Suprapubic skin (tissue), 3 donors: ENCODE data around the gene EPHA1.

Source experiments
- EP300 ChIP-seq: sonication (generic); formaldehyde crosslinking; IDR thresholded peaks from one replicate; pipeline ENCODE4 v1.6.1; 2017; ENCODE audit warnings: antibody characterized with exemption
- TF ChIP-seq, protein P1 (sequence below), 2 donors: fragments of 200-600 bp in 1 of 2; fragments of 450-650 bp in 1 of 2; sonication (generic) in 1 of 2; IDR thresholded peaks; one replicate each; pipeline ENCODE4 v1.5.1; 2016 to 2019; ENCODE audit warnings: antibody characterized with exemption in 2 of 2, mild to moderate bottlenecking in 1 of 2, moderate library complexity in 1 of 2

DNA sequence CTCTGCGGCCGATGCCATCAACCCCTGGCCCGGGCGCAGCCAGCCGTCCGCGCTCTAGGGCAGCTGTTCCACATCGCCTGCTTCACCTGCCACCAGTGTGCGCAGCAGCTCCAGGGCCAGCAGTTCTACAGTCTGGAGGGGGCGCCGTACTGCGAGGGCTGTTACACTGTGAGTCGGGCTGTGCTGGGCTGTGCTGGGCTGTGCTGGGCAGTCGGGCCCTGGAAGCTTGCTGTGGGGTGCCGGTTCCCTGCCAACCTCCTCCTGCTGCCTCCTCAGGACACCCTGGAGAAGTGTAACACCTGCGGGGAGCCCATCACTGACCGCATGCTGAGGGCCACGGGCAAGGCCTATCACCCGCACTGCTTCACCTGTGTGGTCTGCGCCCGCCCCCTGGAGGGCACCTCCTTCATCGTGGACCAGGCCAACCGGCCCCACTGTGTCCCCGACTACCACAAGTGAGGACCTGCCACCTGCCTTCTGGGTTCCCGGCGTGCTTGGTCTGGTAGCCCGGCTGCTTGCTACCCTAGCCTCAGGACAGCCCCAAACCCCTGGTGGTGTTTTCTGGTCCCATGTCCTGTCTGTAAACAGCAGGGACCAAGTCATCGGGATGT, 20.1 kb downstream of the EPHA1 start:
- TF ChIP-seq, protein P1, sequence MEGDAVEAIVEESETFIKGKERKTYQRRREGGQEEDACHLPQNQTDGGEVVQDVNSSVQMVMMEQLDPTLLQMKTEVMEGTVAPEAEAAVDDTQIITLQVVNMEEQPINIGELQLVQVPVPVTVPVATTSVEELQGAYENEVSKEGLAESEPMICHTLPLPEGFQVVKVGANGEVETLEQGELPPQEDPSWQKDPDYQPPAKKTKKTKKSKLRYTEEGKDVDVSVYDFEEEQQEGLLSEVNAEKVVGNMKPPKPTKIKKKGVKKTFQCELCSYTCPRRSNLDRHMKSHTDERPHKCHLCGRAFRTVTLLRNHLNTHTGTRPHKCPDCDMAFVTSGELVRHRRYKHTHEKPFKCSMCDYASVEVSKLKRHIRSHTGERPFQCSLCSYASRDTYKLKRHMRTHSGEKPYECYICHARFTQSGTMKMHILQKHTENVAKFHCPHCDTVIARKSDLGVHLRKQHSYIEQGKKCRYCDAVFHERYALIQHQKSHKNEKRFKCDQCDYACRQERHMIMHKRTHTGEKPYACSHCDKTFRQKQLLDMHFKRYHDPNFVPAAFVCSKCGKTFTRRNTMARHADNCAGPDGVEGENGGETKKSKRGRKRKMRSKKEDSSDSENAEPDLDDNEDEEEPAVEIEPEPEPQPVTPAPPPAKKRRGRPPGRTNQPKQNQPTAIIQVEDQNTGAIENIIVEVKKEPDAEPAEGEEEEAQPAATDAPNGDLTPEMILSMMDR (IDR thresholded peaks at IDR 0.05) = no peak
- no peak for TF ChIP-seq EP300
